Thyroid gland (tissue), 4 donors: ENCODE measurements around the gene PILRA.

Experiments used
- POLR2A ChIP-seq, 2 donors: fragments of 450-650 bp; IDR thresholded peaks; one replicate each; pipeline ENCODE4 v1.6.1; 2017; ENCODE audit warnings: antibody characterized with exemption in 2 of 2, mild to moderate bottlenecking in 2 of 2, moderate library complexity in 1 of 2
- TF ChIP-seq, protein P1 (sequence below), 6 experiments: fragments of 200-600 bp in 3 of 6; fragments of 450-650 bp in 3 of 6; sonication (generic) in 3 of 6; IDR thresholded peaks; one replicate each; pipeline ENCODE4 v1.5.1; 2016 to 2019; ENCODE audit warnings: antibody characterized with exemption in 6 of 6, mild to moderate bottlenecking in 2 of 6, inconsistent platforms in 1 of 6, moderate library complexity in 1 of 6

DNA sequence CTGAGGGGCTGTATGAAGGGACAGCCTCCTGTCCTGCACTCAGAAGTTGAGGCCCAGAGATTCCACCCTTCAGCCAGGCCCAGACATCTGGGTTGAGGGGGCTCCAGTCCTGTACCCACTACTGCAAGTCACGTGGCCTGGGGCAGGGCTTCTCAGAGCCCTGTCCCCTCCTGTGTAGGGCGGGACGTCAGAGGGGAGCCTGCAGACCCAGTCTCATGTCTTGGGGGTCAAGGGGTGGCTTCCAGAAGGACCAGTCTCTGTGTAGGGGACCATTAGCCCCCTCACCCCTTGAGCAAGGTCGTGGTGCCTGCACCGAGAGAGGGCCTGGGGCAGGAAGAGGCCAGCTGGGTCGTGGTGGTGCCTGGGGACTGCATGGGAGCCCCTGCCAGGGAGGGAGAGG lies 593 bp upstream of the PILRA start:
- TF ChIP-seq, protein P1, sequence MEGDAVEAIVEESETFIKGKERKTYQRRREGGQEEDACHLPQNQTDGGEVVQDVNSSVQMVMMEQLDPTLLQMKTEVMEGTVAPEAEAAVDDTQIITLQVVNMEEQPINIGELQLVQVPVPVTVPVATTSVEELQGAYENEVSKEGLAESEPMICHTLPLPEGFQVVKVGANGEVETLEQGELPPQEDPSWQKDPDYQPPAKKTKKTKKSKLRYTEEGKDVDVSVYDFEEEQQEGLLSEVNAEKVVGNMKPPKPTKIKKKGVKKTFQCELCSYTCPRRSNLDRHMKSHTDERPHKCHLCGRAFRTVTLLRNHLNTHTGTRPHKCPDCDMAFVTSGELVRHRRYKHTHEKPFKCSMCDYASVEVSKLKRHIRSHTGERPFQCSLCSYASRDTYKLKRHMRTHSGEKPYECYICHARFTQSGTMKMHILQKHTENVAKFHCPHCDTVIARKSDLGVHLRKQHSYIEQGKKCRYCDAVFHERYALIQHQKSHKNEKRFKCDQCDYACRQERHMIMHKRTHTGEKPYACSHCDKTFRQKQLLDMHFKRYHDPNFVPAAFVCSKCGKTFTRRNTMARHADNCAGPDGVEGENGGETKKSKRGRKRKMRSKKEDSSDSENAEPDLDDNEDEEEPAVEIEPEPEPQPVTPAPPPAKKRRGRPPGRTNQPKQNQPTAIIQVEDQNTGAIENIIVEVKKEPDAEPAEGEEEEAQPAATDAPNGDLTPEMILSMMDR (IDR thresholded peaks at IDR 0.05), result no peak
- no peak for TF ChIP-seq POLR2A (IDR thresholded peaks at IDR 0.05)
